MM.1S (cell line): ENCODE measurements around the gene TRIB2.

Experiments used
- EZH2phosphoT487 ChIP-seq: fragments of 300-600 bp; sonication (generic); IDR thresholded peaks from 2 replicates; pipeline ENCODE4 v1.6.1; 2018; ENCODE audit warnings: antibody characterized with exemption, low read length
- TF ChIP-seq, protein P1 (sequence below): fragments of 300-600 bp; sonication (generic); IDR thresholded peaks from 2 replicates; pipeline ENCODE4 v1.5.1; 2016; ENCODE audit warnings: antibody characterized with exemption, low read length, mixed read lengths

DNA sequence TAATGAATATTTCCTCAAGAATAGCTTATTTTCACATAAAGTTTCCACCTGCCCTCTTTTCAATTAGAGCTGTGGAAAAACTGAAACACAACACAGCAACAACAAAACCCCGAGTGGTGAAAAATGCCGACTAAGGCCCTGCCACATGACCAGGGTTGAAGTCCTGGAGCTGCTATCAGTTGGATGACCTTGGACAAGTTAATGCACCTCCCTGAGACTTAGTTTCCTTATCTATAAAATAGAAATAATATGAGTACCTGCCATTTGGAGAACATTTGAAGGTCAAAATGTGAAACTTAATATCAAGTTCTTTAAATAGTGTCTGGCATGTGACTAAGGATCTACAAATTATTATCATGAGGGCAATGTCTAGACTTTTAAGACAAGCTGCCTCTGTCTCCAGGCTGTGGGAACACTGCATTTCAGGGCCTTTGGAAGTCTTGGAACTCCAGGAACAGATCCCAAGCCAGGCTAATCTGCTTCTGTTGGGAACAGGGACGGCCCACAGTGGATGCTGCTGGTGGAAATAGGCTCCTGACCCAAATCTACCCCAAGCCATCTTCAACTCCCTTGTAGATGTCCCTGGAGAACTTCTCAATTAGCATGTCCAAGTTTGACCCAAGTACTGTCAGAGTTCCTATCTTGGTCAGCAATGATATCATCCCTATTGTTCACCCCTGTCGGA is 42.0 kb upstream of the TRIB2 start:
- TF ChIP-seq, protein P1, sequence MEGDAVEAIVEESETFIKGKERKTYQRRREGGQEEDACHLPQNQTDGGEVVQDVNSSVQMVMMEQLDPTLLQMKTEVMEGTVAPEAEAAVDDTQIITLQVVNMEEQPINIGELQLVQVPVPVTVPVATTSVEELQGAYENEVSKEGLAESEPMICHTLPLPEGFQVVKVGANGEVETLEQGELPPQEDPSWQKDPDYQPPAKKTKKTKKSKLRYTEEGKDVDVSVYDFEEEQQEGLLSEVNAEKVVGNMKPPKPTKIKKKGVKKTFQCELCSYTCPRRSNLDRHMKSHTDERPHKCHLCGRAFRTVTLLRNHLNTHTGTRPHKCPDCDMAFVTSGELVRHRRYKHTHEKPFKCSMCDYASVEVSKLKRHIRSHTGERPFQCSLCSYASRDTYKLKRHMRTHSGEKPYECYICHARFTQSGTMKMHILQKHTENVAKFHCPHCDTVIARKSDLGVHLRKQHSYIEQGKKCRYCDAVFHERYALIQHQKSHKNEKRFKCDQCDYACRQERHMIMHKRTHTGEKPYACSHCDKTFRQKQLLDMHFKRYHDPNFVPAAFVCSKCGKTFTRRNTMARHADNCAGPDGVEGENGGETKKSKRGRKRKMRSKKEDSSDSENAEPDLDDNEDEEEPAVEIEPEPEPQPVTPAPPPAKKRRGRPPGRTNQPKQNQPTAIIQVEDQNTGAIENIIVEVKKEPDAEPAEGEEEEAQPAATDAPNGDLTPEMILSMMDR, result no peak
- no peak for TF ChIP-seq EZH2phosphoT487
